ENCODE data around the gene KRT6A. TPM values are rescaled to one million over a fixed set of nuclear protein-coding genes. Genes with fewer than 3 reads are reported as not detected.

The KRT6A gene
- total and polyA plus RNA-seq, 2 donors (not counting 1 experiment from before 2014, with no cell fraction given), result 41.1 TPM; not detected in 1

DNA sequence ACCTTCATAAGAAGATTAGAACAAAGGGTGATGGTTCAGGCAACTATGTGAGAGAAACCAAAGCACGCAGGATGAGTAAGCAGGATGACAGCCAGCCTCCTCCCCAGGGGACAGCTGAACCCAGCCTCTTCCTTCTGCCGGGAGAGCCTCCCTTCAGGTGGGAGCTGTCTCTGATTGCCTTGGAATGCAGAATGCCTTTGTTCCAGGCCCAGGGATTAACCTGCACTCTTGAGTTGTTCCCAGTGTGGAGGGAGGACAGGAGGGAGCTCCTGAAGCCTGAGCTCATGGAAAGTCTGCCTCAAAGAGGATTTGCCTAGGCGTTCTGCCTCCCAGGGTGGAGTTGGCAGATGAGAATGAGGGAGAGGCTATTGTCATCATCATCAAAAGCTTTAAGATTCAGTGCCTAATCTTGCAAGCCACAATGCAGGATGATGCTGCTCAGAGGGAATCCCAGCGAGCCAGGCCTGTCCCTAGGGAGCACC, 3.6 kb upstream of the KRT6A start:
- Histone ChIP-seq H3K9ac (ENCODE audit: insufficient read depth, low read length) (no peak overlapping the region), H3K27ac (ENCODE audit: insufficient read depth, low read length) (no peak overlapping the region), H3K27me3 (ENCODE audit: control insufficient read depth, insufficient read depth, low read length) (no peaks in the 10 kb centered on the region), H3K36me3 (ENCODE audit: control insufficient read depth, insufficient read depth, low read length) (no peaks in the 10 kb centered on the region), H2AFZ (ENCODE audit: low read length) (no peak overlapping the region), H3K4me2 (ENCODE audit: extremely low read depth, insufficient read depth, low read length) (no peak overlapping the region), H4K20me1 (ENCODE audit: control insufficient read depth, extremely low read depth, insufficient read depth, low read length) (no peaks in the 10 kb centered on the region), H3K79me2 (ENCODE audit: control insufficient read depth, insufficient read depth, low read length) (no peaks in the 10 kb centered on the region), H3K4me3 (replicated peaks in 1 of 4; ENCODE audit: control extremely low read depth in 1 of 4, insufficient read depth in 1 of 4, low read depth in 3 of 4, low read length in 4 of 4) (no peak overlapping the region), H3K9me3 (ENCODE audit: control insufficient read depth, insufficient read depth, low read depth, low read length) (no peaks in the 10 kb centered on the region), H3K4me1 (ENCODE audit: control insufficient read depth, extremely low read depth, insufficient read depth, low read length) (no peaks in the 10 kb centered on the region)
- peak; percentile 2 to 81 for DNase-seq (ENCODE audit: low read depth in 2 of 2)
- no peak for TF ChIP-seq EZH2 (IDR thresholded peaks at IDR 0.05; ENCODE audit: low read length, missing control alignments)
- TF ChIP-seq, protein P1, sequence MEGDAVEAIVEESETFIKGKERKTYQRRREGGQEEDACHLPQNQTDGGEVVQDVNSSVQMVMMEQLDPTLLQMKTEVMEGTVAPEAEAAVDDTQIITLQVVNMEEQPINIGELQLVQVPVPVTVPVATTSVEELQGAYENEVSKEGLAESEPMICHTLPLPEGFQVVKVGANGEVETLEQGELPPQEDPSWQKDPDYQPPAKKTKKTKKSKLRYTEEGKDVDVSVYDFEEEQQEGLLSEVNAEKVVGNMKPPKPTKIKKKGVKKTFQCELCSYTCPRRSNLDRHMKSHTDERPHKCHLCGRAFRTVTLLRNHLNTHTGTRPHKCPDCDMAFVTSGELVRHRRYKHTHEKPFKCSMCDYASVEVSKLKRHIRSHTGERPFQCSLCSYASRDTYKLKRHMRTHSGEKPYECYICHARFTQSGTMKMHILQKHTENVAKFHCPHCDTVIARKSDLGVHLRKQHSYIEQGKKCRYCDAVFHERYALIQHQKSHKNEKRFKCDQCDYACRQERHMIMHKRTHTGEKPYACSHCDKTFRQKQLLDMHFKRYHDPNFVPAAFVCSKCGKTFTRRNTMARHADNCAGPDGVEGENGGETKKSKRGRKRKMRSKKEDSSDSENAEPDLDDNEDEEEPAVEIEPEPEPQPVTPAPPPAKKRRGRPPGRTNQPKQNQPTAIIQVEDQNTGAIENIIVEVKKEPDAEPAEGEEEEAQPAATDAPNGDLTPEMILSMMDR (conservative IDR thresholded peaks at IDR 0.05 in 1 of 2, IDR thresholded peaks at IDR 0.05 in 1 of 2; ENCODE audit: low read depth in 1 of 2, low read length in 2 of 2), result no peak

DNA sequence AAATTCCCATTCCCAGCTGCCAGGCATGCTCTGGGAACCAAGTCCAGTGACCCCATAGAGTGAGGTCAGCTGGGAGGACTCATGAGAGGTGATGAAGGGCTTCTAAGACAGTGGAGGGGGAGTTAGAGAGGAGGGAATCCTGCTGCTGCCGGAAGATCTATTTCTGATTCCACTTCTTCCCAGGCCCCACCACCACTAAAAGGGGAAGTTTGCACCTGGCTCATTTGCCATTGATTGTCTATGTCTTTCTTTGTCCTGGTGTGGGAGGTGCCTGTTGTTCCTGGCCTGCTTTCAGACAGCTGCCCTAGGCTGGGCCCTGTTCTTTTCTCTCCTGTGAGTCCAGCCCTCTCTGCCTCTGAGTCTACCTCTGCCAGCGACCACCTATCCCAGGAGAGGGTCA, 3.0 kb upstream of the KRT6A start:
- no peaks in the 10 kb centered on the region for H4K20me1 ChIP-seq (ENCODE audit: control insufficient read depth, extremely low read depth, insufficient read depth, low read length)
- no peak overlapping the region for H3K9ac ChIP-seq (ENCODE audit: insufficient read depth, low read length)
- H3K79me2 ChIP-seq (ENCODE audit: control insufficient read depth, insufficient read depth, low read length), result no peaks in the 10 kb centered on the region
- H2AFZ ChIP-seq (ENCODE audit: low read length), result no peak overlapping the region
- H3K27me3 ChIP-seq (ENCODE audit: control insufficient read depth, insufficient read depth, low read length), result no peaks in the 10 kb centered on the region
- no peak overlapping the region for H3K27ac ChIP-seq (ENCODE audit: insufficient read depth, low read length)
- no peaks in the 10 kb centered on the region for H3K4me1 ChIP-seq (ENCODE audit: control insufficient read depth, extremely low read depth, insufficient read depth, low read length)
- no peak for DNase-seq (ENCODE audit: low read depth in 2 of 2)
- no peaks in the 10 kb centered on the region for H3K36me3 ChIP-seq (ENCODE audit: control insufficient read depth, insufficient read depth, low read length)
- H3K4me2 ChIP-seq (ENCODE audit: extremely low read depth, insufficient read depth, low read length), result no peak overlapping the region
- TF ChIP-seq, protein P1 (conservative IDR thresholded peaks at IDR 0.05 in 1 of 2, IDR thresholded peaks at IDR 0.05 in 1 of 2; ENCODE audit: low read depth in 1 of 2, low read length in 2 of 2), result no peak
- no peak for TF ChIP-seq EZH2 (IDR thresholded peaks at IDR 0.05; ENCODE audit: low read length, missing control alignments)
- H3K4me3 ChIP-seq (replicated peaks in 1 of 4; ENCODE audit: control extremely low read depth in 1 of 4, insufficient read depth in 1 of 4, low read depth in 3 of 4, low read length in 4 of 4), result no peak overlapping the region
- H3K9me3 ChIP-seq (ENCODE audit: control insufficient read depth, insufficient read depth, low read depth, low read length), result no peaks in the 10 kb centered on the region

DNA sequence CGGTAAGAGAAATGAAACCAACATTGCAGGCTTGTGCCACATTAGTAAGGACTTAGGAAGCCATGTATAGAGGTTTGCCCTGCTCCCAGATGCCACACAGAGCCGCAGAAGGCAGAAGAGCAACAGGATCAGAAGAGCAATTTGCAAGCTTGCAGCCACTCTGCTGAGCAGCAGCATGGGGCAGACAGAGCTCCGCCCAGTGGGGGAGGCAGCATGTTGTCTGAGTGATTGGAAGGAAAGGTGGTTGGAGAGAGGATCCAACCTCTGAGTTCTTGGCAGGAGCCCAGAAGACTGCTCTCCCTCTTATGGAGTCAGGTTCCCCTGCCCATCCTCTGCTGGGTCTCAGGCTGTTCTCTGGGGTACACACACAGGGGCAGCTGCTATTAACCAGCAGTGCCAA, 2.3 kb upstream of the KRT6A start:
- peak in 1 of 2 donors; percentile 22 for DNase-seq (ENCODE audit: low read depth in 2 of 2)
- H4K20me1 ChIP-seq (ENCODE audit: control insufficient read depth, extremely low read depth, insufficient read depth, low read length), result no peaks in the 10 kb centered on the region
- H3K27ac ChIP-seq (ENCODE audit: insufficient read depth, low read length), result no peak overlapping the region
- H3K36me3 ChIP-seq (ENCODE audit: control insufficient read depth, insufficient read depth, low read length), result no peaks in the 10 kb centered on the region
- TF ChIP-seq, protein P1 (conservative IDR thresholded peaks at IDR 0.05 in 1 of 2, IDR thresholded peaks at IDR 0.05 in 1 of 2; ENCODE audit: low read depth in 1 of 2, low read length in 2 of 2), result no peak
- TF ChIP-seq EZH2 (IDR thresholded peaks at IDR 0.05; ENCODE audit: low read length, missing control alignments), result no peak
- no peak overlapping the region for H3K9ac ChIP-seq (ENCODE audit: insufficient read depth, low read length)
- no peak overlapping the region for H2AFZ ChIP-seq (ENCODE audit: low read length)
- no peak overlapping the region for H3K4me3 ChIP-seq (replicated peaks in 1 of 4; ENCODE audit: control extremely low read depth in 1 of 4, insufficient read depth in 1 of 4, low read depth in 3 of 4, low read length in 4 of 4)
- no peaks in the 10 kb centered on the region for H3K9me3 ChIP-seq (ENCODE audit: control insufficient read depth, insufficient read depth, low read depth, low read length)
- no peaks in the 10 kb centered on the region for H3K4me1 ChIP-seq (ENCODE audit: control insufficient read depth, extremely low read depth, insufficient read depth, low read length)
- no peaks in the 10 kb centered on the region for H3K79me2 ChIP-seq (ENCODE audit: control insufficient read depth, insufficient read depth, low read length)
- no peaks in the 10 kb centered on the region for H3K27me3 ChIP-seq (ENCODE audit: control insufficient read depth, insufficient read depth, low read length)
- H3K4me2 ChIP-seq (ENCODE audit: extremely low read depth, insufficient read depth, low read length), result no peak overlapping the region
